ENCODE data around the gene DDC. TPM values are rescaled to one million over a fixed set of nuclear protein-coding genes. Genes with fewer than 3 reads are reported as not detected.
A peak's percentile ranks its signal among the peaks of the same experiment; 100 is the strongest.

The DDC gene
- total RNA-seq, 1 donor from 2014 or later = 37.3 TPM

GRCh38 chr7:50423860-50424259, 141.3 kb downstream of the DDC start:
- Mint-ChIP-seq H3K9me3 (ENCODE audit: low read depth) (no peaks in the 10 kb centered on the region), H3K4me3 (ENCODE audit: low read depth) (no peak overlapping the region), H3K27ac (no peak overlapping the region), H3K36me3 (ENCODE audit: insufficient read depth) (no peaks in the 10 kb centered on the region), H3K27me3 (no peaks in the 10 kb centered on the region), H3K4me1 (ENCODE audit: low read depth) (peaks cover 9% of the 10 kb centered on the region)
- no peak for DNase-seq (ENCODE audit: low spot score, unreplicated experiment)
- TF ChIP-seq CTCF (IDR thresholded peaks at IDR 0.05; ENCODE audit: unreplicated experiment) = no peak

GRCh38 chr7:50422858-50423257, 142.3 kb downstream of the DDC start:
- no peaks in the 10 kb centered on the region for H3K27me3 Mint-ChIP-seq
- no peak for DNase-seq (ENCODE audit: low spot score, unreplicated experiment)
- H3K27ac Mint-ChIP-seq = no peak overlapping the region
- H3K4me1 Mint-ChIP-seq (ENCODE audit: low read depth) = peaks cover 7% of the 10 kb centered on the region
- no peaks in the 10 kb centered on the region for H3K36me3 Mint-ChIP-seq (ENCODE audit: insufficient read depth)
- no peak for TF ChIP-seq CTCF (IDR thresholded peaks at IDR 0.05; ENCODE audit: unreplicated experiment)
- H3K9me3 Mint-ChIP-seq (ENCODE audit: low read depth) = no peaks in the 10 kb centered on the region
- H3K4me3 Mint-ChIP-seq (ENCODE audit: low read depth) = no peak overlapping the region

- Mint-ChIP-seq H3K4me1 (ENCODE audit: low read depth) (no peaks in the 10 kb centered on the region), H3K27ac (no peak overlapping the region), H3K27me3 (peaks cover 3% of the 10 kb centered on the region), H3K4me3 (ENCODE audit: low read depth) (no peak overlapping the region), H3K36me3 (ENCODE audit: insufficient read depth) (no peaks in the 10 kb centered on the region), H3K9me3 (ENCODE audit: low read depth) (no peaks in the 10 kb centered on the region)
- TF ChIP-seq CTCF (IDR thresholded peaks at IDR 0.05; ENCODE audit: unreplicated experiment) = no peak
- no peak for DNase-seq (ENCODE audit: low spot score, unreplicated experiment)
These were observed 144.2 kb downstream of the DDC start for GRCh38 chr7:50421043-50421442.

GRCh38 chr7:50418526-50419290, 146.5 kb downstream of the DDC start:
- Mint-ChIP-seq H3K4me3 (ENCODE audit: low read depth) (no peak overlapping the region), H3K27ac (no peak overlapping the region), H3K4me1 (ENCODE audit: low read depth) (no peaks in the 10 kb centered on the region), H3K36me3 (ENCODE audit: insufficient read depth) (no peaks in the 10 kb centered on the region), H3K9me3 (ENCODE audit: low read depth) (no peaks in the 10 kb centered on the region), H3K27me3 (peaks cover 3% of the 10 kb centered on the region)
- no peak for DNase-seq (ENCODE audit: low spot score, unreplicated experiment)
- no peak for TF ChIP-seq CTCF (IDR thresholded peaks at IDR 0.05; ENCODE audit: unreplicated experiment)

GRCh38 chr7:50418086-50418515, 147.1 kb downstream of the DDC start:
- no peaks in the 10 kb centered on the region for H3K4me1 Mint-ChIP-seq (ENCODE audit: low read depth)
- no peak overlapping the region for H3K4me3 Mint-ChIP-seq (ENCODE audit: low read depth)
- peaks cover 3% of the 10 kb centered on the region for H3K27me3 Mint-ChIP-seq
- no peaks in the 10 kb centered on the region for H3K36me3 Mint-ChIP-seq (ENCODE audit: insufficient read depth)
- peak; percentile 92 for TF ChIP-seq CTCF (IDR thresholded peaks at IDR 0.05; ENCODE audit: unreplicated experiment)
- peak; percentile 63 for DNase-seq (ENCODE audit: low spot score, unreplicated experiment)
- no peak overlapping the region for H3K27ac Mint-ChIP-seq
- H3K9me3 Mint-ChIP-seq (ENCODE audit: low read depth) = no peaks in the 10 kb centered on the region

Measured in progenitor cell of endocrine pancreas (in vitro differentiated cells).